ENCODE results near the gene TCEAL4. TPM values are rescaled to one million over a fixed set of nuclear protein-coding genes. Genes with fewer than 3 reads are reported as not detected.

TCEAL4 gene
- total and polyA plus RNA-seq, 2 of the 13 experiments (the other 11 are each of a cell fraction or from before 2014, with no cell fraction given) = 12.6 to 31.0 TPM

DNA sequence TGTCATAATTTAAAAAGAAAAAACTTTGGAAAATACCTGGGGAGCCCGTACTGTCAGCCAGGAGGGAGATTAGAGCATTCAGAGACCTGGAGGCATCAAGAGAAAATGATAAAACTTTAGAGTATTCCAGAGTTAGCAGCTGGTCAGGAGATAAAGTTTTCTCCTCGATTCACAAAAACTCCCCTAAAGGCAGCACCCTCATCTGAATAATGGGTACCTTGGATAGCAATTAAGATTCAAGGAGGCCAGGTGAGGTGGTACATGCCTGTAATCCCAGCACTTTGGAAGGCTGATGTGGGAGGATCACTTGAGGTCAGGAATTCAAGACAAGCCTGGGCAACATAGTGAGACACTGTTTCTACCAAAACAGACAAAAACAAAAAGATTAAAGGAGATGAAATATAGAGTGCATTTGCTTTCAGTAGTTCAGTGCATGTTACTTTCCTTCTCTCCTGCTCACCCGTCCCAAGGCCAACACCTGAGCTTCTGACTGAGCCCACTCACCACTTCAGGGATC is 47.4 kb upstream of the TCEAL4 start:
- POLR2A ChIA-PET = no interaction called here
- no TSS peak for BruUV-seq (replicated peaks)
- in situ Hi-C loops (cut with HindIII; ENCODE audit: extremely low pct_ligation_motif_present, low pct_unique_long_range_greater_than_20kb) = loop anchor here (25.0 kb wide), 2 partner anchors 274 to 574 kb away; partner anchors contain the start of gene ZCCHC18

More for the DNA sequence above, 47.4 kb upstream of the TCEAL4 start:
- Histone ChIP-seq H3K4me2 (ENCODE audit: low read depth, low read length) (no peak overlapping the region), H3K79me2 (ENCODE audit: insufficient read depth, low read length) (no peaks in the 10 kb centered on the region), H3K9me3 (ENCODE audit: low read length) (no peaks in the 10 kb centered on the region), H2AFZ (ENCODE audit: low read length) (no peak overlapping the region), H3K4me3 (replicated peaks in 1 of 3; ENCODE audit: insufficient read depth in 1 of 3, low read depth in 2 of 3, low read length in 3 of 3) (no peak overlapping the region), H3K4me1 (ENCODE audit: insufficient read depth, low read length) (no peaks in the 10 kb centered on the region), H3K27me3 (ENCODE audit: control insufficient read depth in 1 of 2, insufficient read depth in 2 of 2, low read length in 2 of 2) (no peaks in the 10 kb centered on the region), H3K9ac (ENCODE audit: insufficient read depth, low read depth, low read length) (no peak overlapping the region), H3K27ac (ENCODE audit: extremely low read length, insufficient read depth, low read length) (no peak overlapping the region), H3K36me3 (replicated peaks in 1 of 2; ENCODE audit: control insufficient read depth in 1 of 2, insufficient read depth in 2 of 2, low read length in 2 of 2) (no peaks in the 10 kb centered on the region), H4K20me1 (ENCODE audit: insufficient read depth, low read length) (no peaks in the 10 kb centered on the region)
- FAIRE-seq (no peak), DNase-seq (ENCODE audit: low spot score) (no peak), ATAC-seq (no peak)
- CTCF ChIA-PET (ENCODE audit: low intra/inter-chr PET ratio, low total read pairs) = no interaction called here
- TF ChIP-seq CENPT (CRISPR knock-in tag; IDR thresholded peaks at IDR 0.05; ENCODE audit: low read depth) (no peak), FOSL1 (CRISPR knock-in tag; IDR thresholded peaks at IDR 0.05; ENCODE audit: borderline replicate concordance) (no peak), ZNF251 (CRISPR knock-in tag; IDR thresholded peaks at IDR 0.05) (no peak)
- TF ChIP-seq, protein P1, sequence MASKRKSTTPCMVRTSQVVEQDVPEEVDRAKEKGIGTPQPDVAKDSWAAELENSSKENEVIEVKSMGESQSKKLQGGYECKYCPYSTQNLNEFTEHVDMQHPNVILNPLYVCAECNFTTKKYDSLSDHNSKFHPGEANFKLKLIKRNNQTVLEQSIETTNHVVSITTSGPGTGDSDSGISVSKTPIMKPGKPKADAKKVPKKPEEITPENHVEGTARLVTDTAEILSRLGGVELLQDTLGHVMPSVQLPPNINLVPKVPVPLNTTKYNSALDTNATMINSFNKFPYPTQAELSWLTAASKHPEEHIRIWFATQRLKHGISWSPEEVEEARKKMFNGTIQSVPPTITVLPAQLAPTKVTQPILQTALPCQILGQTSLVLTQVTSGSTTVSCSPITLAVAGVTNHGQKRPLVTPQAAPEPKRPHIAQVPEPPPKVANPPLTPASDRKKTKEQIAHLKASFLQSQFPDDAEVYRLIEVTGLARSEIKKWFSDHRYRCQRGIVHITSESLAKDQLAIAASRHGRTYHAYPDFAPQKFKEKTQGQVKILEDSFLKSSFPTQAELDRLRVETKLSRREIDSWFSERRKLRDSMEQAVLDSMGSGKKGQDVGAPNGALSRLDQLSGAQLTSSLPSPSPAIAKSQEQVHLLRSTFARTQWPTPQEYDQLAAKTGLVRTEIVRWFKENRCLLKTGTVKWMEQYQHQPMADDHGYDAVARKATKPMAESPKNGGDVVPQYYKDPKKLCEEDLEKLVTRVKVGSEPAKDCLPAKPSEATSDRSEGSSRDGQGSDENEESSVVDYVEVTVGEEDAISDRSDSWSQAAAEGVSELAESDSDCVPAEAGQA (IDR thresholded peaks at IDR 0.05; ENCODE audit: low read depth) = no peak
- TF ChIP-seq, protein P1 (CRISPR knock-in tag; IDR thresholded peaks at IDR 0.05; ENCODE audit: borderline replicate concordance) = no peak
- TF ChIP-seq, protein P2, sequence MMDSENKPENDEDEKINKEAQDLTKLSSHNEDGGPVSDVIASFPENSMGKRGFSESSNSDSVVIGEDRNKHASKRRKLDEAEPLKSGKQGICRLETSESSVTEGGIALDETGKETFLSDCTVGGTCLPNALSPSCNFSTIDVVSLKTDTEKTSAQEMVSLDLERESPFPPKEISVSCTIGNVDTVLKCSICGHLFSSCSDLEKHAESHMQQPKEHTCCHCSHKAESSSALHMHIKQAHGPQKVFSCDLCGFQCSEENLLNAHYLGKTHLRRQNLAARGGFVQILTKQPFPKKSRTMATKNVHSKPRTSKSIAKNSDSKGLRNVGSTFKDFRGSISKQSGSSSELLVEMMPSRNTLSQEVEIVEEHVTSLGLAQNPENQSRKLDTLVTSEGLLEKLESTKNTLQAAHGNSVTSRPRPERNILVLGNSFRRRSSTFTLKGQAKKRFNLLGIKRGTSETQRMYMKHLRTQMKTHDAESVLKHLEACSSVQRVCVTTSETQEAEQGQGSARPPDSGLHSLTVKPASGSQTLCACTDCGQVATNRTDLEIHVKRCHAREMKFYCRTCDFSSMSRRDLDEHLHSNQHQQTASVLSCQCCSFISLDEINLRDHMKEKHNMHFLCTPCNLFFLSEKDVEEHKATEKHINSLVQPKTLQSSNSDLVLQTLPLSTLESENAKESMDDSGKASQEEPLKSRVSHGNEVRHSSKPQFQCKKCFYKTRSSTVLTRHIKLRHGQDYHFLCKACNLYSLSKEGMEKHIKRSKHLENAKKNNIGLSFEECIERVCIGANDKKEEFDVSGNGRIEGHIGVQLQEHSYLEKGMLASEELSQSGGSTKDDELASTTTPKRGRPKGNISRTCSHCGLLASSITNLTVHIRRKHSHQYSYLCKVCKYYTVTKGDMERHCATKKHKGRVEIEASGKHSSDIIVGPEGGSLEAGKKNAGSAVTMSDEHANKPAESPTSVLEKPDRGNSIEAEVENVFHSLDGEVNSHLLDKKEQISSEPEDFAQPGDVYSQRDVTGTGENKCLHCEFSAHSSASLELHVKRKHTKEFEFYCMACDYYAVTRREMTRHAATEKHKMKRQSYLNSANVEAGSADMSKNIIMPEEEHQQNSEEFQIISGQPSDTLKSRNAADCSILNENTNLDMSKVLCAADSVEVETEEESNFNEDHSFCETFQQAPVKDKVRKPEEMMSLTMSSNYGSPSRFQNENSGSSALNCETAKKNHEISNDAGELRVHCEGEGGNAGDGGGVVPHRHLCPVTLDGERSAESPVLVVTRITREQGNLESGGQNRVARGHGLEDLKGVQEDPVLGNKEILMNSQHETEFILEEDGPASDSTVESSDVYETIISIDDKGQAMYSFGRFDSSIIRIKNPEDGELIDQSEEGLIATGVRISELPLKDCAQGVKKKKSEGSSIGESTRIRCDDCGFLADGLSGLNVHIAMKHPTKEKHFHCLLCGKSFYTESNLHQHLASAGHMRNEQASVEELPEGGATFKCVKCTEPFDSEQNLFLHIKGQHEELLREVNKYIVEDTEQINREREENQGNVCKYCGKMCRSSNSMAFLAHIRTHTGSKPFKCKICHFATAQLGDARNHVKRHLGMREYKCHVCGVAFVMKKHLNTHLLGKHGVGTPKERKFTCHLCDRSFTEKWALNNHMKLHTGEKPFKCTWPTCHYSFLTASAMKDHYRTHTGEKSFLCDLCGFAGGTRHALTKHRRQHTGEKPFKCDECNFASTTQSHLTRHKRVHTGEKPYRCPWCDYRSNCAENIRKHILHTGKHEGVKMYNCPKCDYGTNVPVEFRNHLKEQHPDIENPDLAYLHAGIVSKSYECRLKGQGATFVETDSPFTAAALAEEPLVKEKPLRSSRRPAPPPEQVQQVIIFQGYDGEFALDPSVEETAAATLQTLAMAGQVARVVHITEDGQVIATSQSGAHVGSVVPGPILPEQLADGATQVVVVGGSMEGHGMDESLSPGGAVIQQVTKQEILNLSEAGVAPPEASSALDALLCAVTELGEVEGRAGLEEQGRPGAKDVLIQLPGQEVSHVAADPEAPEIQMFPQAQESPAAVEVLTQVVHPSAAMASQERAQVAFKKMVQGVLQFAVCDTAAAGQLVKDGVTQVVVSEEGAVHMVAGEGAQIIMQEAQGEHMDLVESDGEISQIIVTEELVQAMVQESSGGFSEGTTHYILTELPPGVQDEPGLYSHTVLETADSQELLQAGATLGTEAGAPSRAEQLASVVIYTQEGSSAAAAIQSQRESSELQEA (CRISPR knock-in tag; IDR thresholded peaks at IDR 0.05; ENCODE audit: not compliant biosample characterization) = no peak
- 32% methylated on average over 3 of the region's 3 CpGs for WGBS (ENCODE audit: low lambda C conversion rate)
- intact Hi-C loops (cut with micrococcal nuclease; ENCODE audit: unreplicated experiment) = no loop called here

Data from HepG2 (cell line).